MM.1S (cell line): Measurements from ENCODE around the gene ADD1.
A peak's percentile ranks its signal among the peaks of the same experiment; 100 is the strongest.

Experiments used
- DNase-seq: peaks from one replicate; pipeline ENCODE4 v3.0.0-alpha.2; 2015
- H2AFZ ChIP-seq: fragments of 300-600 bp; sonication (generic); 2 replicates; pipeline ENCODE4 v1.6.0; 2016; ENCODE audit warnings: antibody characterized with exemption, low read length
- H3F3A ChIP-seq: fragments of 300-600 bp; sonication (generic); 2 replicates; pipeline ENCODE4 v1.6.1; 2016; ENCODE audit warnings: mild to moderate bottlenecking, antibody characterized with exemption, low read length, moderate library complexity, mixed read lengths; ENCODE audit not compliant: insufficient read depth
- H3K27ac ChIP-seq: fragments of 300-600 bp; sonication (generic); 2 replicates; pipeline ENCODE4 v1.5.1; 2016; ENCODE audit warnings: mild to moderate bottlenecking, low read length
- H3K27me3 ChIP-seq: fragments of 300-600 bp; sonication (generic); replicated peaks from 2 replicates; pipeline ENCODE4 v1.6.0; 2016; ENCODE audit warnings: low read length; ENCODE audit not compliant: insufficient read depth
- H3K36me3 ChIP-seq: fragments of 300-600 bp; sonication (generic); replicated peaks from 2 replicates; pipeline ENCODE4 v1.6.1; 2016; ENCODE audit warnings: mild to moderate bottlenecking, low read length, mixed read lengths; ENCODE audit not compliant: insufficient read depth
- H3K4me1 ChIP-seq: fragments of 300-600 bp; sonication (generic); 2 replicates; pipeline ENCODE4 v1.6.1; 2016; ENCODE audit warnings: low read length, mixed read lengths
- H3K4me2 ChIP-seq: fragments of 300-600 bp; sonication (generic); 2 replicates; pipeline ENCODE4 v1.6.0; 2016; ENCODE audit warnings: low read depth, low read length
- H3K4me3 ChIP-seq: fragments of 300-600 bp; sonication (generic); 2 replicates; pipeline ENCODE4 v1.5.1; 2016; ENCODE audit warnings: low read length, mixed read lengths
- H3K79me2 ChIP-seq: fragments of 300-600 bp; sonication (generic); 2 replicates; pipeline ENCODE4 v1.6.1; 2016; ENCODE audit warnings: mixed run types, low read length, mixed read lengths
- H3K9ac ChIP-seq: fragments of 300-600 bp; sonication (generic); 2 replicates; pipeline ENCODE4 v1.6.1; 2016; ENCODE audit warnings: low read length, mixed read lengths
- H3K9me2 ChIP-seq: fragments of 300-600 bp; sonication (generic); replicated peaks from 2 replicates; pipeline ENCODE4 v1.6.1; 2016; ENCODE audit warnings: mild to moderate bottlenecking, low read length, mixed read lengths; ENCODE audit not compliant: insufficient read depth
- H3K9me3 ChIP-seq: fragments of 300-600 bp; sonication (generic); replicated peaks from 2 replicates; pipeline ENCODE4 v1.6.1; 2016; ENCODE audit warnings: mild to moderate bottlenecking, low read length, mixed read lengths; ENCODE audit not compliant: insufficient read depth
- H4K20me1 ChIP-seq: fragments of 300-600 bp; sonication (generic); 2 replicates; pipeline ENCODE4 v1.6.1; 2016; ENCODE audit warnings: mild to moderate bottlenecking, low read length, moderate library complexity, mixed read lengths; ENCODE audit not compliant: insufficient read depth
- CTCF ChIP-seq: fragments of 300-600 bp; sonication (generic); IDR thresholded peaks from 2 replicates; pipeline ENCODE4 v1.5.1; 2016; ENCODE audit warnings: antibody characterized with exemption, low read length, mixed read lengths
- EZH2 ChIP-seq: fragments of 300-600 bp; sonication (generic); optimal IDR thresholded peaks from 2 replicates; pipeline ENCODE3; 2017; ENCODE audit warnings: low read depth, mild to moderate bottlenecking, antibody characterized with exemption, low read length, mixed read lengths
- EZH2phosphoT487 ChIP-seq: fragments of 300-600 bp; sonication (generic); IDR thresholded peaks from 2 replicates; pipeline ENCODE4 v1.6.1; 2018; ENCODE audit warnings: antibody characterized with exemption, low read length

The ADD1 gene

DNA sequence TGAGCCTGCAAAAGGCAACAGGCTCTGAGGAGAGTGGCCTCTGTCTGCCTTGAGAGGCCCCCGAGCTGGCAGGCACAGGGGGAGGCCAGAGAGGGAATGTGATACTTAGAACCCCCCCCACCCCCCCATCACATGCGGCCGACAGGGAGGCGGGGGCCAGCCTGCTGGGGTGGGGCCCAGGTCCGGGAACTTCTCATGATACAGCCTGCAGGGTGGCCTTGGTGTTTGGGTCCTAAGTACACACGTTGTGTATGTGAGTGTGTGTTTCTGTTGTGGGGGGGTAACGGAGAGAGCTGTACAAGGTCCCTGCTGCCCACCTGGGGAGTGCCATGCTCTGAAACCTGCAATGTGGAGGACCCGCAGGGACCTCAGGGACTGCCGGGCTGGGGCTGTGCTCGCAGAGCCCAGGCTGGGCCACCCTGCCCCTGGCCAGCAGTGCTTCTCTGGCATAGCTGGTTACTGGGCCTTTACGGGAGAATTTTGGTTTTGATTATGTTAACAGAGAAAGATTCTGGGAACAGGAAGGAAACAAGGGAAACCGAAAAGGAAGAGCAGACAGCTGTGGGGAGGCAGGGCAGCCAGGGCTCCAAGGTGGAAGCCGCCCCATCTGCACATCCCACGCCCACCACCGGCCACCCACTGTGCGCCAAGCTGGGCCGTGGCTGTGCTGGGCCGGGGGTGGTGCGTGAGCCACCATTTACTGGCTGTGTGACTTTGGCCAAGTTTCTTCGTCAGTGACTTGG, 30.9 kb upstream of the ADD1 start:
- Histone ChIP-seq H3K4me2 (peak overlapping the region; percentile 71), H2AFZ (peak overlapping the region; percentile 73), H3K79me2 (peaks cover 56% of the 10 kb centered on the region), H3K27ac (peak overlapping the region; percentile 49; the same call in 1 of the 2 replicates), H3K4me3 (peak overlapping the region; percentile 94), H3K36me3 (no peaks in the 10 kb centered on the region), H4K20me1 (no peaks in the 10 kb centered on the region), H3K9ac (peak overlapping the region; percentile 90), H3K4me1 (peaks cover 18% of the 10 kb centered on the region), H3K9me2 (no peaks in the 10 kb centered on the region), H3F3A (0 out of 2 replicates have a peak, but pooled peaks cover 7% of the 10 kb centered on the region), H3K27me3 (no peaks in the 10 kb centered on the region), H3K9me3 (no peaks in the 10 kb centered on the region)
- no peak for DNase-seq
- TF ChIP-seq CTCF (no peak), EZH2phosphoT487 (no peak), EZH2 (no peak)

DNA sequence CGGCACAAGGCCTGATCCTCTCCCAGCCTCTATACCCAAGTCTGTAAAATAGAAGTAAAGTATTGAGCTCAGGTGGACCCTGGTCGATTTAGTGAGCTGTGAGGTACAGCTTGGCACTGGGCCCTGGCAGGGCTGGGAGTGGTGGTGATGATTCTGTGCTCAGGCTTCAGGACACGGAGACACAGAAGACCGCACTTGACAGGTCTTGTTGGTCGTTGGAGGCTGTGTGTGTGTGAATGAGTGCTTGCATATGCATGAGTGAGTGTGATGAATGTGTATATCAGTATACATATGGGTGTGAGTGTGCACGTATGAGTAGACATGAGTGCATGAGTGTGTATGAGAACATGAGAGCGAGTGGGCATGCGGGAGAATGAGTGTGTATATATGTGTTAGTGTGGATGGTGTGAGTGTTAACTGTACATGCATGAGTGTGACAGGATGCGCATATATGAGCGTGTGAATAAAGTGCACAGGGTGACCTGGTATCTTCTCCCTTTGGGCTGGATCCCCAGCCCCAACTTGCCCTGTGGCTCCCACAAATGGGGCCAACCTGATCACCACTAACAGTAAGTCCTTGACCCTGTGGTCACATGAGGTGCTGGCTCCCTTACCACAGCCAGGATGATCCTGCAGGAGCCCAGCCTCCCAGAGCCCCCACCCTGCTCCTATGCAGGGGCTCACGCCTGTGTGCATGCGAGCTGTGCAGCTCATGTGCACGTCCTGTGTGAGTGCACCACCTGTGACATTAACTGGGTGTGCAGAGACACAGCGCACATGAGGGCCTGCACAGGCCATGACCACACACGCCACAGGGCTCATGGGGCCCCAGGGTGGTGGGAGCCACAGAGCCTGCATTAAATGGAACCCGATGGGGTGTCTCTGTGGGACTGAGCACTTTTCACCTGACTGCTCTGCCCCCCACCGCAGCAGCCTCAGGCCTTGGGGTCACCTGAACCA, 29.9 kb upstream of the ADD1 start:
- H3K27ac ChIP-seq = no peak overlapping the region
- no peak overlapping the region for H3K9ac ChIP-seq
- H3K79me2 ChIP-seq = peaks cover 61% of the 10 kb centered on the region
- peak overlapping the region; percentile 94 for H3K4me3 ChIP-seq
- DNase-seq = no peak
- H2AFZ ChIP-seq = no peak overlapping the region
- no peaks in the 10 kb centered on the region for H3K9me2 ChIP-seq
- 0 out of 2 replicates have a peak, but pooled peaks cover 7% of the 10 kb centered on the region for H3F3A ChIP-seq
- no peaks in the 10 kb centered on the region for H3K9me3 ChIP-seq
- H3K36me3 ChIP-seq = no peaks in the 10 kb centered on the region
- no peak for TF ChIP-seq CTCF
- no peak for TF ChIP-seq EZH2
- no peak for TF ChIP-seq EZH2phosphoT487
- no peaks in the 10 kb centered on the region for H3K27me3 ChIP-seq
- H4K20me1 ChIP-seq = no peaks in the 10 kb centered on the region
- peak overlapping the region; percentile 71; the same call in 1 of the 2 replicates for H3K4me2 ChIP-seq
- H3K4me1 ChIP-seq = peaks cover 18% of the 10 kb centered on the region

GRCh38 chr4:2814627-2815270, 28.9 kb upstream of the ADD1 start:
- no peak overlapping the region for H3K4me3 ChIP-seq
- 0 out of 2 replicates have a peak, but pooled peaks cover 7% of the 10 kb centered on the region for H3F3A ChIP-seq
- H3K79me2 ChIP-seq = peaks cover 71% of the 10 kb centered on the region
- no peaks in the 10 kb centered on the region for H3K9me3 ChIP-seq
- H3K9me2 ChIP-seq = no peaks in the 10 kb centered on the region
- no peak overlapping the region for H3K4me2 ChIP-seq
- TF ChIP-seq EZH2 = no peak
- TF ChIP-seq EZH2phosphoT487 = no peak
- no peak for TF ChIP-seq CTCF
- no peaks in the 10 kb centered on the region for H3K27me3 ChIP-seq
- no peak overlapping the region for H3K27ac ChIP-seq
- DNase-seq = no peak
- no peaks in the 10 kb centered on the region for H4K20me1 ChIP-seq
- peaks cover 18% of the 10 kb centered on the region for H3K4me1 ChIP-seq
- no peak overlapping the region for H3K9ac ChIP-seq
- H3K36me3 ChIP-seq = no peaks in the 10 kb centered on the region
- H2AFZ ChIP-seq = no peak overlapping the region
